Smooth muscle cell (in vitro differentiated cells): ENCODE data around the gene MTUS2. TPM values are rescaled to one million over a fixed set of nuclear protein-coding genes. Genes with fewer than 3 reads are reported as not detected.

Source experiments
- DNase-seq: peaks from one replicate; lab custom pipeline; 2025; ENCODE audit not compliant: unreplicated experiment; lab: John Stamatoyannopoulos, UW
- H2AFZ ChIP-seq: fragments of 200-600 bp; sonication (generic); 2 replicates; pipeline ENCODE4 v1.6.0; 2016; ENCODE audit warnings: antibody characterized with exemption, low read depth, mild to moderate bottlenecking
- H3F3A ChIP-seq: fragments of 200-600 bp; sonication (generic); 2 replicates; pipeline ENCODE4 v1.6.0; 2017; ENCODE audit warnings: antibody characterized with exemption, low read depth
- H3K27ac ChIP-seq: fragments of 200-600 bp; sonication (generic); 2 replicates; pipeline ENCODE4 v1.5.1; 2016; ENCODE audit warnings: low read depth, mild to moderate bottlenecking
- H3K27me3 ChIP-seq: fragments of 200-600 bp; sonication (generic); 2 replicates; pipeline ENCODE4 v1.6.1; 2016; ENCODE audit warnings: low read depth, mild to moderate bottlenecking
- H3K36me3 ChIP-seq: fragments of 200-600 bp; sonication (generic); 2 replicates; pipeline ENCODE4 v1.5.1; 2016; ENCODE audit warnings: low read depth
- H3K4me1 ChIP-seq: fragments of 200-600 bp; sonication (generic); 2 replicates; pipeline ENCODE4 v1.5.1; 2016; ENCODE audit warnings: low read depth
- H3K4me2 ChIP-seq: fragments of 200-600 bp; sonication (generic); 2 replicates; pipeline ENCODE4 v1.6.0; 2016; ENCODE audit warnings: mild to moderate bottlenecking
- H3K4me3 ChIP-seq: fragments of 200-600 bp; sonication (generic); 2 replicates; pipeline ENCODE4 v1.5.1; 2016; ENCODE audit warnings: mild to moderate bottlenecking
- H3K79me2 ChIP-seq: fragments of 200-600 bp; sonication (generic); 2 replicates; pipeline ENCODE4 v1.6.0; 2016; ENCODE audit warnings: low read depth, mild to moderate bottlenecking
- H3K9ac ChIP-seq: fragments of 200-600 bp; sonication (generic); 2 replicates; pipeline ENCODE4 v1.6.0; 2016; ENCODE audit warnings: low read depth
- H3K9me3 ChIP-seq: fragments of 200-600 bp; sonication (generic); replicated peaks from 2 replicates; pipeline ENCODE4 v1.5.1; 2016; ENCODE audit warnings: low read depth
- H4K20me1 ChIP-seq: fragments of 200-600 bp; sonication (generic); 2 replicates; pipeline ENCODE4 v1.6.0; 2016; ENCODE audit warnings: low read depth
- WGBS: methylation state at CpG from one replicate; pipeline ENCODE4 v1.1.7; 2016; ENCODE audit warnings: low lambda C conversion rate; 5-methylcytosine and 5-hydroxymethylcytosine counted together
- polyA plus RNA-seq: library from polyadenylated mRNA; unstranded; fragments of >200 nt; fragmentation: Nextera tagmentation; extraction: Ambion mirVana; gene quantifications from 2 replicates; pipeline ENCODE4 v1.2.1, GENCODE V29; 2016
- total RNA-seq: library from RNA; depleted of rRNA; stranded (reverse); fragments of >200 nt; gene quantifications from 2 replicates; pipeline ENCODE4 v1.2.3, GENCODE V29; 2014
- TF ChIP-seq, protein P1 (sequence below): fragments of 200-600 bp; sonication (generic); IDR thresholded peaks from 2 replicates; pipeline ENCODE4 v1.5.1; 2017; ENCODE audit warnings: borderline replicate concordance, mild to moderate bottlenecking, antibody characterized with exemption; ENCODE audit not compliant: insufficient read depth, poor library complexity, severe bottlenecking

The MTUS2 gene
- total and polyA plus RNA-seq, 2 experiments from 2014 or later = 0.06 to 0.63 TPM

DNA sequence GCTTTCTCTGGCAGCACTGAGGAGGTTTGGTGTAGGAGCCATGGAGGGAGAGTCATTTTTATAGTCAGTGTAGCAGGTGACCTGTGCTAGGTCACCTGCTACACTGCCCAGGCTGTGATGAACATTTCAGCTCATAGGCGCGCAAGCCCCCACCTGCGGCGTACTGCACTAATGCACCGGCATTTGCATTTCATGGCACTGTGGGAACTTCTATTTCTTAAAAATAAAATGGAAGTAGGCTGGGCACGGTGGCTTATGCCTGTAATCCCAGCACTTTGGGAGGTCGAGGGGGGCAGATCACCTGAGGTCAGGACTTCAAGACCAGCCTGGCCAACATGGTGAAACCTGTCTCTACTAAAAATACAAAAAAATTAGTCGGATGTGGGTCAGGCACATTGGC lies 674.4 kb downstream of the MTUS2 start:
- no peak overlapping the region for H3K9ac ChIP-seq
- no peaks in the 10 kb centered on the region for H4K20me1 ChIP-seq
- 93% methylated on average over 8 of the region's 8 CpGs for WGBS
- H3K36me3 ChIP-seq = no peaks in the 10 kb centered on the region
- H3K79me2 ChIP-seq = no peaks in the 10 kb centered on the region
- no peak overlapping the region for H3K4me3 ChIP-seq
- TF ChIP-seq, protein P1, sequence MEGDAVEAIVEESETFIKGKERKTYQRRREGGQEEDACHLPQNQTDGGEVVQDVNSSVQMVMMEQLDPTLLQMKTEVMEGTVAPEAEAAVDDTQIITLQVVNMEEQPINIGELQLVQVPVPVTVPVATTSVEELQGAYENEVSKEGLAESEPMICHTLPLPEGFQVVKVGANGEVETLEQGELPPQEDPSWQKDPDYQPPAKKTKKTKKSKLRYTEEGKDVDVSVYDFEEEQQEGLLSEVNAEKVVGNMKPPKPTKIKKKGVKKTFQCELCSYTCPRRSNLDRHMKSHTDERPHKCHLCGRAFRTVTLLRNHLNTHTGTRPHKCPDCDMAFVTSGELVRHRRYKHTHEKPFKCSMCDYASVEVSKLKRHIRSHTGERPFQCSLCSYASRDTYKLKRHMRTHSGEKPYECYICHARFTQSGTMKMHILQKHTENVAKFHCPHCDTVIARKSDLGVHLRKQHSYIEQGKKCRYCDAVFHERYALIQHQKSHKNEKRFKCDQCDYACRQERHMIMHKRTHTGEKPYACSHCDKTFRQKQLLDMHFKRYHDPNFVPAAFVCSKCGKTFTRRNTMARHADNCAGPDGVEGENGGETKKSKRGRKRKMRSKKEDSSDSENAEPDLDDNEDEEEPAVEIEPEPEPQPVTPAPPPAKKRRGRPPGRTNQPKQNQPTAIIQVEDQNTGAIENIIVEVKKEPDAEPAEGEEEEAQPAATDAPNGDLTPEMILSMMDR = no peak
- H3K27me3 ChIP-seq = no peaks in the 10 kb centered on the region
- no peak overlapping the region for H3K27ac ChIP-seq
- H3F3A ChIP-seq = no peaks in the 10 kb centered on the region
- H2AFZ ChIP-seq = no peak overlapping the region
- no peaks in the 10 kb centered on the region for H3K9me3 ChIP-seq
- H3K4me2 ChIP-seq = no peak overlapping the region
- no peaks in the 10 kb centered on the region for H3K4me1 ChIP-seq
- DNase-seq = no peak

DNA sequence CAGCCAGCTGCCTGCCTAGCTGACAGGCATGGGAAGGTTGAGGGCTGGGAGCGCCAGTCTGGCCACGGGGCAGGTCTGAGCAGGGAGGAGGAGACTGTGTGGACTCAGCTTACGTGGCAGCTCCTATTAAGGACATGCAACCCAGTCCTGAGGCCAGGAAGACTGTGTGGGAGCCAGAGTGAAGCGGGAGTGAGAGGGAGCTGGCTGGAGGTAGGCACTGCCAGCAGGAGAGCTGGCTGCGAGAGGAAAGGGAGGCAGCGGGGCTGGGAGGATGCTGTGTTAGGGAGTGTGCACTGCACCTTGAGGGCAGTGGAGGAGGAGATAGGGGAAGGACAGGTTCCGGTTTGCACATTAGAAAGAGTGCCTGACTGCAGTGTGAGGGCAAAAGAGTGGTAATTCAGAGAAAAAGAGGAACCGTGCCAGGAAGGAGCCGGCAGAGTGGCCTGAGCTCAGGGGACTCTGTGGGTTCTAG lies 676.1 kb downstream of the MTUS2 start:
- H3K9me3 ChIP-seq = no peaks in the 10 kb centered on the region
- H4K20me1 ChIP-seq = no peaks in the 10 kb centered on the region
- H3K79me2 ChIP-seq = no peaks in the 10 kb centered on the region
- no peak overlapping the region for H3K4me3 ChIP-seq
- no peak overlapping the region for H2AFZ ChIP-seq
- H3K27me3 ChIP-seq = no peaks in the 10 kb centered on the region
- DNase-seq = no peak
- no peaks in the 10 kb centered on the region for H3K4me1 ChIP-seq
- H3K27ac ChIP-seq = no peak overlapping the region
- TF ChIP-seq, protein P1 = no peak
- H3K4me2 ChIP-seq = no peak overlapping the region
- H3K36me3 ChIP-seq = no peaks in the 10 kb centered on the region
- 90% methylated on average over 9 of the region's 9 CpGs for WGBS
- H3K9ac ChIP-seq = no peak overlapping the region
- H3F3A ChIP-seq = no peaks in the 10 kb centered on the region

DNA sequence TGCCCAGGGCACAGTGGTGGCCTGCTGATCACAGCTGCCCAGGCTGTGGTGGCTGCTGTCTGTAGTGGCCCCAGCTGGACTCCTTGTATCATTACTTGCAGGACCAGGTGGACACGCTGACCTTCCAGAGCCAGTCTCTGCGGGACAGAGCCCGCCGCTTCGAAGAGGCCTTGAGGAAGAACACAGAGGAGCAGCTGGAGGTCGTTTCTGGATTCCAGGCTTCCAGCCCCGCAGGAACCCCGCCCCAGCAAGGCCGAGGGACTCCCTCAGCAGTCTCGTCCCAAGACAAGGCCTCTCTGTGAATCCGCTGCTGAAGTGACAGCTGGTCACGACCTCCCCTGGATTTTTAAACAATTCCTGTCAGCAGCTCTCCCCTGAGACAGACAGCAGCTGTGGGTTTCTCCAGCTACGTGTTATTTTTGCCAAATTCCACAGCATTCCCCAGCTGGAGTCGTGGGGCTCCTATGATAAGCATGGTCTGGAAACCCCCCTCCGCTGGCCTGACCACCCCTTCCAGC lies 677.1 kb downstream of the MTUS2 start:
- no peak for DNase-seq
- Histone ChIP-seq H3K4me1 (no peaks in the 10 kb centered on the region), H2AFZ (no peak overlapping the region), H3K79me2 (no peaks in the 10 kb centered on the region), H3K36me3 (no peaks in the 10 kb centered on the region), H3K9me3 (no peaks in the 10 kb centered on the region), H3K9ac (no peak overlapping the region), H3K4me2 (no peak overlapping the region), H3K27ac (no peak overlapping the region), H3F3A (no peaks in the 10 kb centered on the region), H4K20me1 (no peaks in the 10 kb centered on the region), H3K27me3 (no peaks in the 10 kb centered on the region), H3K4me3 (no peak overlapping the region)
- TF ChIP-seq, protein P1 = no peak
- WGBS = 39% methylated on average over 15 of the region's 15 CpGs

DNA sequence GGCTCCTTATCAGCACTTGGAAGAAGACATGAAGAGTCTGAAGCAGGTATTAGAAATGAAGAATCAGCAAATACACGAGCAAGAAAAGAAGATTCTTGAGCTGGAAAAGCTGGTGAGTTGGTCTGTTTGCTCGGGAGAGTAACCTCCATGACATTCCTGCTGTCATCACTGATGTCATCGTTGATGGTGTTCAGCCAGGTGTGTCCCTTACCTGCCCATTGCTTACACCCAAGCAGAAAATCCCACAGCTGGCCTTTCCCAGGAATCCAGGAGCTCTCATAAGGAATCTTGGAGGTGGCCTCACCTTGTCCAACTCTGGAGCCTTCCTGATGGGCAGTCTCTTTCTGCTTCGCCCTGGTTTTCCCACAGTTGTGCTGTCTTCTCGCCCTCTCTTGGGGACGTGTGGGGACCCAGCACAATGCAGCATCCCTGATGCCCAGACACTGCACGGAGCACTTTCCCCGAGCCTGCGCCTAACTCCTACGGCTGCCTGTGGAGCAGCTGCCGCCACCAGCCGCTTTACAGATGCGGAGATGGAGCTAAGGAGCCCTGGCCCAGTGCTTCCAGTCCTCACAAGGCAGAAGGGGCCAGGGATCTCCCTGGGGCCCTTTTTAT lies 678.4 kb downstream of the MTUS2 start:
- H3K9ac ChIP-seq = no peak overlapping the region
- no peaks in the 10 kb centered on the region for H3K79me2 ChIP-seq
- H3K27me3 ChIP-seq = no peaks in the 10 kb centered on the region
- no peaks in the 10 kb centered on the region for H3K36me3 ChIP-seq
- no peak overlapping the region for H2AFZ ChIP-seq
- H3F3A ChIP-seq = no peaks in the 10 kb centered on the region
- no peak for DNase-seq
- no peaks in the 10 kb centered on the region for H4K20me1 ChIP-seq
- H3K4me2 ChIP-seq = no peak overlapping the region
- H3K4me3 ChIP-seq = no peak overlapping the region
- no peaks in the 10 kb centered on the region for H3K4me1 ChIP-seq
- WGBS = 89% methylated on average over 13 of the region's 13 CpGs
- TF ChIP-seq, protein P1 = no peak
- H3K9me3 ChIP-seq = no peaks in the 10 kb centered on the region
- no peak overlapping the region for H3K27ac ChIP-seq
